HS-5 (cell line): ENCODE measurements around the gene C5orf22.
A peak's percentile ranks its signal among the peaks of the same experiment; 100 is the strongest.
"Not testable (repeated sequence)": the region's sequence is repeated elsewhere in the genome, so short reads cannot be mapped to it uniquely, and the experiment has no call there.

Experiments used
- DNase-seq: peaks from one replicate; pipeline ENCODE4 v3.0.0-alpha.2; 2012; ENCODE audit warnings: low read depth

Gene C5orf22

GRCh38 chr5:31554552-31554951 lies 22.5 kb downstream of the C5orf22 start:
- DNase-seq: no peak

- no peak for DNase-seq
Observed at GRCh38 chr5:31556461-31556860, 24.4 kb downstream of the C5orf22 start.

GRCh38 chr5:31559942-31560341 lies 27.8 kb downstream of the C5orf22 start:
- DNase-seq: no peak

GRCh38 chr5:31561946-31562345 lies 29.8 kb downstream of the C5orf22 start:
- no peak for DNase-seq

GRCh38 chr5:31563216-31563615 lies 31.1 kb downstream of the C5orf22 start:
- no peak for DNase-seq

GRCh38 chr5:31566362-31566761 lies 34.3 kb downstream of the C5orf22 start:
- DNase-seq: not testable (repeated sequence)

GRCh38 chr5:31568302-31568835 lies 36.3 kb downstream of the C5orf22 start:
- DNase-seq: no peak

GRCh38 chr5:31569068-31569467 lies 37.0 kb downstream of the C5orf22 start:
- DNase-seq: no peak

- DNase-seq: no peak
Observed at GRCh38 chr5:31573494-31574142, 41.5 kb downstream of the C5orf22 start.

GRCh38 chr5:31574772-31575171 lies 42.7 kb downstream of the C5orf22 start:
- no peak for DNase-seq

- DNase-seq: no peak
Observed at GRCh38 chr5:31577438-31577837, 45.3 kb downstream of the C5orf22 start.

- DNase-seq: no peak
Observed at GRCh38 chr5:31579558-31579957, 47.5 kb downstream of the C5orf22 start.

- peak; percentile 28 for DNase-seq
Observed at GRCh38 chr5:31581498-31582099, 49.5 kb downstream of the C5orf22 start.

- DNase-seq: no peak
Observed at GRCh38 chr5:31583129-31583528, 51.0 kb downstream of the C5orf22 start.

GRCh38 chr5:31585166-31585894 lies 53.2 kb downstream of the C5orf22 start:
- no peak for DNase-seq

- no peak for DNase-seq
Observed at GRCh38 chr5:31585895-31586270, 53.8 kb downstream of the C5orf22 start.

- DNase-seq: no peak
Observed at GRCh38 chr5:31587546-31587945, 55.4 kb downstream of the C5orf22 start.

- no peak for DNase-seq
Observed at GRCh38 chr5:31593665-31594064, 61.6 kb downstream of the C5orf22 start.

GRCh38 chr5:31596354-31596753 lies 64.3 kb downstream of the C5orf22 start:
- no peak for DNase-seq

GRCh38 chr5:31598640-31599611 lies 66.8 kb downstream of the C5orf22 start:
- no peak for DNase-seq

GRCh38 chr5:31602305-31602704 lies 70.2 kb downstream of the C5orf22 start:
- not testable (repeated sequence) for DNase-seq

GRCh38 chr5:31604240-31604639 lies 72.1 kb downstream of the C5orf22 start:
- DNase-seq: no peak
